Activated CD8-positive, alpha-beta T cell treated with anti-CD3 and anti-CD28 coated beads, Interleukin-2, amount 10 ng/mL, durations not matched to agents 7 days and 5 days (primary cell): ENCODE measurements around the gene ELMO1. TPM values are rescaled to one million over a fixed set of nuclear protein-coding genes. Genes with fewer than 3 reads are reported as not detected.

Source experiments
- ATAC-seq: fragments of 150-1000 bp; cut with Tn5 transposase; one replicate; pipeline ENCODE4 v1.10.0; 2021; ENCODE audit warnings: moderate library complexity
- CTCF ChIA-PET: fragments of 350-600 bp; sonication (Branson Sonifier 250); formaldehyde crosslinking; loops from one replicate; lab custom pipeline; 2021; ENCODE audit warnings: antibody characterized with exemption; lab: Charles Lee
- POLR2A ChIA-PET: fragments of 350-600 bp; sonication (Branson Sonifier 250); formaldehyde crosslinking; loops from one replicate; lab custom pipeline; 2021; ENCODE audit warnings: antibody characterized with exemption; lab: Charles Lee
- DNase-seq: peaks from one replicate; pipeline ENCODE4 v3.0.0-alpha.2; 2020
- H3K27ac Mint-ChIP-seq: one replicate; pipeline ENCODE4 v1.8.0; 2021; ENCODE audit warnings: mild to moderate bottlenecking, mixed read lengths
- H3K27me3 Mint-ChIP-seq: one replicate; pipeline ENCODE4 v1.8.0; 2021; ENCODE audit warnings: low read depth, mixed read lengths
- H3K36me3 Mint-ChIP-seq: one replicate; pipeline ENCODE4 v1.8.0; 2021; ENCODE audit warnings: low read depth, mixed read lengths
- H3K4me1 Mint-ChIP-seq: one replicate; pipeline ENCODE4 v1.8.0; 2021; ENCODE audit warnings: low read depth, mixed read lengths
- H3K4me3 Mint-ChIP-seq: one replicate; pipeline ENCODE4 v1.8.0; 2021; ENCODE audit warnings: mild to moderate bottlenecking, mixed read lengths
- H3K9me3 Mint-ChIP-seq: one replicate; pipeline ENCODE4 v1.8.0; 2022; ENCODE audit warnings: mixed read lengths; ENCODE audit not compliant: insufficient read depth
- microRNA-seq: library from miRNA; unstranded; fragments of <30 nt; microRNA quantifications from one replicate; pipeline ENCODE4 v1.2.0, GENCODE V29; 2022
- total RNA-seq, 2 experiments: library from RNA; stranded (reverse); gene quantifications; one replicate each; pipeline ENCODE4 v1.2.3, GENCODE V29; 2021

Gene ELMO1
- total RNA-seq, 2 experiments from 2014 or later: 64.0 to 68.5 TPM

DNA sequence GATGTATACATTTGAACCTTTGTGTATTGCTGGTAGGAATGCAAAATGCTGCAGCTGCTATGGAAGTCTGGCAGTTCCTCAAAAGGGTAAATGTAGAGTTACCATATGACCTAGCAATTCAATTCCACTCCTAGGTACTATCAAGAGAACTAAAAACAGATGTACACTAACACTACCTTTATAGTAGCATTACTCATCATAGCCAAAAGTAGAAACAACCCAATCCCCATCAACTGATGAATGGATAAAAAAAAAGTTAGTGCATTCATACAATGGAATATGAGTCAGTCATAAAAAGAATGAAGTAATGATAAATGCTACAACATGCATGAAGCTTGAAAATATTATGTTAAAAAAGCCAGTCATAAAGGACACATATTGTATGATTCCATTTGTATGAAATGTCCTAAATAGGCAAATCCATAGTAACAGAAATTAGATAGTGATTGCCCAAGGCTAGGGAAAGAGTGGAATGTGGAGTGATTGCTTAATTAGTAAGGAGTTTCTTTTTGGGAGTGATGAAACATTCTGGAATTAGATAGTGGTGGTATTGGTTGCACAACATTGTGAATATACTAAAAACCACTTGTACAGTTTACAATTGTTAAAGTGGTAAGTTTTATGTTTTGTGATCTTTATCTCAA lies 628.0 kb downstream of the ELMO1 start:
- POLR2A ChIA-PET: no interaction called here
- DNase-seq (no peak), ATAC-seq (no peak)
- peaks cover 5% of the 10 kb centered on the region for H3K36me3 Mint-ChIP-seq
- no peak overlapping the region for H3K4me3 Mint-ChIP-seq
- H3K9me3 Mint-ChIP-seq: peaks cover 3% of the 10 kb centered on the region
- CTCF ChIA-PET: no interaction called here
- H3K4me1 Mint-ChIP-seq: no peaks in the 10 kb centered on the region
- no peak overlapping the region for H3K27ac Mint-ChIP-seq
- H3K27me3 Mint-ChIP-seq: no peaks in the 10 kb centered on the region

GRCh38 chr7:36819639-36820038 lies 629.0 kb downstream of the ELMO1 start:
- POLR2A ChIA-PET: no interaction called here
- ATAC-seq (no peak), DNase-seq (no peak)
- Mint-ChIP-seq H3K36me3 (peaks cover 5% of the 10 kb centered on the region), H3K27ac (no peak overlapping the region), H3K27me3 (no peaks in the 10 kb centered on the region), H3K4me3 (no peak overlapping the region), H3K4me1 (no peaks in the 10 kb centered on the region), H3K9me3 (peaks cover 3% of the 10 kb centered on the region)
- CTCF ChIA-PET: no interaction called here

- H3K27me3 Mint-ChIP-seq: no peaks in the 10 kb centered on the region
- no peak for DNase-seq
- H3K36me3 Mint-ChIP-seq: peaks cover 5% of the 10 kb centered on the region
- no peak for ATAC-seq
- no peak overlapping the region for H3K27ac Mint-ChIP-seq
- ChIA-PET CTCF (interaction anchor here (0.9 to 1.1 kb wide), 2 partner anchors 11 to 363 kb away, joined by 3 read pairs; no protein-coding TSS in a partner anchor), POLR2A (no interaction called here)
- no peak overlapping the region for H3K4me3 Mint-ChIP-seq
- peaks cover 2% of the 10 kb centered on the region for H3K4me1 Mint-ChIP-seq
- peaks cover 3% of the 10 kb centered on the region for H3K9me3 Mint-ChIP-seq
These were observed 634.4 kb downstream of the ELMO1 start for GRCh38 chr7:36814311-36814710.

DNA sequence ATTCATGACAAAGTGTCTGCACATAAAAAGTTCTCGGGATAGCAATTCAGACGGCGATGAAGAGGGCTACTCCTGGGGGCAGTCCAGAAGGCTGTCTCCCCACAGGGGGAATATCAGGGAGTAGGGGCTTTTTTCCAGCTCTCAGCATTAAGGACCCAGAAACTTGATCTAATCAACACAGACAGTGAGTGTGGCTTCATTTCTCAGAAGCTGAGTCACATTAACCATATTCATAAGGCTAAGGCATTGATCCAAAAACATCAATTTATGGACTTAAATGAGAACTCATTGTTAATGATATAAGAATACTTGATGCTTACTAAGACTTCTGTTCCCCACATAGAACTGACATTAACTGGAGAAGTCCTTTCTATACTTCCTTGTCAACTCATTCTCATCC lies 636.9 kb downstream of the ELMO1 start:
- no peaks in the 10 kb centered on the region for H3K27me3 Mint-ChIP-seq
- POLR2A ChIA-PET: no interaction called here
- peaks cover 5% of the 10 kb centered on the region for H3K36me3 Mint-ChIP-seq
- ATAC-seq: no peak
- H3K4me1 Mint-ChIP-seq: peaks cover 10% of the 10 kb centered on the region
- H3K9me3 Mint-ChIP-seq: peaks cover 3% of the 10 kb centered on the region
- H3K27ac Mint-ChIP-seq: no peak overlapping the region
- DNase-seq: no peak
- H3K4me3 Mint-ChIP-seq: no peak overlapping the region
- CTCF ChIA-PET: interaction anchor here (0.6 to 1.0 kb wide), 2 partner anchors 11 to 16 kb away, joined by 3 to 4 read pairs; no protein-coding TSS in a partner anchor

DNA sequence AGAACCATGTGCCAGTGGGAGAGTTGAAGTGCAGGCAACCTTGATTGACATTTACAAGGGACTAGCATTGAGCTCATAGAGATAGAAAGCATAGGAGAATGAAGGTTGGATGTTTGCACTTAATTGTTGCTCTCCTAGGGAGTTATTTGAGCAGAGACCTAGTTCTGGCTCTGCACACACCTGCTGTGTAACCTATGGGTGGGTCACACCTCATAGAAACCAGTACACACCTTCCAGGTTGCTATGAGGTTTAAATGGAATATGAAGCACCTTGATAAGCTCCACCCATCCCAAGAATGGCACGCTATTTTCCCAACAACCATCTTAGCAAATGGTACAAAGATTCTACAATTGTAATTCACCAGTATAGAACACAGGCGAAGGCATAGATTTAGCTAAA lies 638.2 kb downstream of the ELMO1 start:
- POLR2A ChIA-PET: no interaction called here
- ATAC-seq (no peak), DNase-seq (no peak)
- no peaks in the 10 kb centered on the region for H3K9me3 Mint-ChIP-seq
- H3K27me3 Mint-ChIP-seq: no peaks in the 10 kb centered on the region
- no peak overlapping the region for H3K27ac Mint-ChIP-seq
- CTCF ChIA-PET: interaction anchor here (1.3 to 1.4 kb wide), 3 partner anchors 8 to 34 kb away, joined by 4 to 5 read pairs (median 4); no protein-coding TSS in a partner anchor
- H3K36me3 Mint-ChIP-seq: no peaks in the 10 kb centered on the region
- no peak overlapping the region for H3K4me3 Mint-ChIP-seq
- peaks cover 11% of the 10 kb centered on the region for H3K4me1 Mint-ChIP-seq

GRCh38 chr7:36810032-36810431 lies 638.6 kb downstream of the ELMO1 start:
- CTCF ChIA-PET: interaction anchor here (1.1 to 1.4 kb wide), 4 partner anchors 8 to 34 kb away, joined by 3 to 5 read pairs (median 4); no protein-coding TSS in a partner anchor
- H3K36me3 Mint-ChIP-seq: peaks cover 2% of the 10 kb centered on the region
- POLR2A ChIA-PET: no interaction called here
- DNase-seq: no peak
- H3K9me3 Mint-ChIP-seq: peaks cover 3% of the 10 kb centered on the region
- no peak overlapping the region for H3K4me3 Mint-ChIP-seq
- H3K4me1 Mint-ChIP-seq: peaks cover 11% of the 10 kb centered on the region
- no peak overlapping the region for H3K27ac Mint-ChIP-seq
- no peak for ATAC-seq
- H3K27me3 Mint-ChIP-seq: no peaks in the 10 kb centered on the region

DNA sequence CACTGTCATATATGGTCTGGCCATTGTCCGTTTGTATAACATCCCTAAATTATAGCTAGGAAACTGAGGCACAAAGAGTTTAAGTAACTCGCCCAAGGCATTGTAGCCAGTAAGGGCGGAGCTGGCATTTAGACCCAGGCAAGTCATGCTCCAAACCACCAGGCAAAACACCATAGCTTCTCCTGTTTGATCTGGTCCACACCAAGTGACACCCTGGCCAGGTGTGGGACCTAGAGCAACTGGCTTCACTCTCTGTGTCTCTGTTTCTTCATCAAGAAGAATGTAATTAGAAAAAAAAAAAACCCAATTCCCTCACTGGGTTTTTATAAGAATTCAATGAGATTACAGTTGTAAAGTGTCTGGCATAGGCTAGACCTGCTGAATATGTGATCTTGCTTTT lies 639.2 kb downstream of the ELMO1 start:
- POLR2A ChIA-PET: no interaction called here
- CTCF ChIA-PET: interaction anchor here (1.1 to 1.4 kb wide), 4 partner anchors 21 to 83 kb away, joined by 3 to 5 read pairs (median 4); no protein-coding TSS in a partner anchor
- Mint-ChIP-seq H3K36me3 (peaks cover 5% of the 10 kb centered on the region), H3K27ac (no peak overlapping the region), H3K27me3 (no peaks in the 10 kb centered on the region), H3K4me3 (no peak overlapping the region), H3K4me1 (peaks cover 11% of the 10 kb centered on the region), H3K9me3 (peaks cover 8% of the 10 kb centered on the region)
- ATAC-seq: no peak
- no peak for DNase-seq

DNA sequence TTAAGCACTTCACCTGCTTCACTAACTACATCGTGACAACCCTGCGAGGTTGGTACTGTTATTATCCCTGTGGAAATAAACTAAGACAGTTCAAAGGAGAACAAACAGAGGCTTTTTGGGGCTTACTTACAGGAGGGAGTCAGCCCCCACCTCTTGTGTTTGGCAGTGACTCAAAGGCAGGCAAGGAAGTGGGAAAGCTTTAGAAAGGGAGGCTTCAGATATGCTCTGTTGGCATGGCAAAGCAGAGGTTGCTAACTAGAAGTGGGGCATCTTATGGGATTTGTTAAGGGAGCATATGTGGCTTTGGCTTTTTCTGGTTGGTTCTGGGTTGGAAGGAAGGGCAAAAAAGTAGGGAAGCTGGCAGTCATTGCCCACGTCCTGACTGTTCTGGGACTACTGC lies 639.6 kb downstream of the ELMO1 start:
- H3K27me3 Mint-ChIP-seq: no peaks in the 10 kb centered on the region
- POLR2A ChIA-PET: no interaction called here
- H3K4me3 Mint-ChIP-seq: no peak overlapping the region
- H3K27ac Mint-ChIP-seq: no peak overlapping the region
- H3K36me3 Mint-ChIP-seq: peaks cover 6% of the 10 kb centered on the region
- peaks cover 11% of the 10 kb centered on the region for H3K4me1 Mint-ChIP-seq
- peaks cover 8% of the 10 kb centered on the region for H3K9me3 Mint-ChIP-seq
- DNase-seq (no peak), ATAC-seq (no peak)
- CTCF ChIA-PET: interaction anchor here (1.1 to 1.4 kb wide), 3 partner anchors 21 to 82 kb away, joined by 3 to 5 read pairs (median 3); no protein-coding TSS in a partner anchor

- DNase-seq (no peak), ATAC-seq (no peak)
- CTCF ChIA-PET: interaction anchor here (1.7 kb wide), 1 partner anchor 11 kb away, joined by 5 read pairs; no protein-coding TSS in a partner anchor
- POLR2A ChIA-PET: no interaction called here
- Mint-ChIP-seq H3K27ac (no peak overlapping the region), H3K27me3 (no peaks in the 10 kb centered on the region), H3K4me3 (no peak overlapping the region), H3K36me3 (peaks cover 6% of the 10 kb centered on the region), H3K9me3 (peaks cover 8% of the 10 kb centered on the region), H3K4me1 (peaks cover 13% of the 10 kb centered on the region)
These were observed 641.8 kb downstream of the ELMO1 start for GRCh38 chr7:36806891-36807290.

Small RNA genes within 50 kb of the gene (microRNA-seq; reads per million reads assigned to microRNA genes)
- not detected for gene MIR1200

Other genes starting within 250 kb of the ELMO1 start
- not detected for gene GPR141, start 234.9 kb upstream of the ELMO1 start, total RNA-seq